GM12878 (cell line): ENCODE data around the gene GRM1. TPM values are rescaled to one million over a fixed set of nuclear protein-coding genes. Genes with fewer than 3 reads are reported as not detected.

ENCODE experiments used
- ATAC-seq: fragments of 200-7000 bp; cut with Tn5 transposase; 3 replicates; pipeline ENCODE4 v1.9.1; 2020; ENCODE audit warnings: mild to moderate bottlenecking, moderate library complexity
- BruUV-seq: library from RNA; stranded (reverse); fragments of 400-500 nt; replicated peaks from 2 replicates; lab custom pipeline; 2021; lab: Mats Ljungman, UMichigan
- CTCF ChIA-PET: fragments of 300-600 bp; sonication (Branson Sonifier 250); formaldehyde crosslinking; extraction: SDS; loops from one replicate; lab custom pipeline; 2021; ENCODE audit warnings: inconsistent platforms; lab: Yijun Ruan, JAX
- POLR2A ChIA-PET: fragments of 350-600 bp; formaldehyde crosslinking; extraction: SDS; loops from one replicate; lab custom pipeline; 2021; ENCODE audit warnings: inconsistent platforms; lab: Charles Lee
- RAD21 ChIA-PET: fragments of 300-600 bp; sonication (Branson Sonifier 250); formaldehyde crosslinking; loops from one replicate; lab custom pipeline; 2023; ENCODE audit warnings: antibody characterized with exemption; ENCODE audit not compliant: unreplicated experiment; lab: Charles Lee
- SMC1A ChIA-PET: fragments of 300-600 bp; sonication (Branson Sonifier 250); formaldehyde crosslinking; loops from one replicate; lab custom pipeline; 2023; ENCODE audit not compliant: unreplicated experiment, uncharacterized antibody; lab: Charles Lee
- DNase-seq: peaks from one replicate; pipeline ENCODE4 v3.0.0-alpha.2; 2011; ENCODE audit warnings: low read depth, low spot score
- FAIRE-seq: peaks from 3 replicates; lab custom pipeline; 2011; peaks lifted over from hg19 to GRCh38; lab: Jason Lieb, UNC
- H2AFZ ChIP-seq: 2 replicates; pipeline ENCODE4 v1.6.0; 2011; ENCODE audit warnings: low read depth, low read length, control low read depth; ENCODE audit not compliant: control insufficient read depth
- H3K27ac ChIP-seq: 2 replicates; pipeline ENCODE4 v1.5.1; 2011; ENCODE audit warnings: control low read depth; ENCODE audit not compliant: control insufficient read depth, insufficient read depth
- H3K27me3 ChIP-seq, 2 experiments: replicated peaks in 1 of 2; 2 replicates each; pipeline versions ENCODE4 v1.6.0 to v1.6.1; 2011; ENCODE audit warnings: low read length in 1 of 2; ENCODE audit not compliant: control insufficient read depth in 2 of 2, insufficient read depth in 2 of 2
- H3K36me3 ChIP-seq, 2 experiments: 2 replicates each; pipeline ENCODE4 v1.5.1; 2011; ENCODE audit warnings: low read length in 1 of 2; ENCODE audit not compliant: control insufficient read depth in 2 of 2, insufficient read depth in 2 of 2
- H3K4me1 ChIP-seq: 2 replicates; pipeline ENCODE4 v1.6.1; 2011; ENCODE audit warnings: mild to moderate bottlenecking, low read length, moderate library complexity, mixed read lengths; ENCODE audit not compliant: control insufficient read depth, insufficient read depth
- H3K4me2 ChIP-seq: 2 replicates; pipeline ENCODE4 v1.6.0; 2011; ENCODE audit warnings: control low read depth; ENCODE audit not compliant: control insufficient read depth, insufficient read depth
- H3K4me3 ChIP-seq: fragments of 200-600 bp; sonication (generic); 2 replicates; pipeline ENCODE4 v1.5.1; 2016
- H3K79me2 ChIP-seq: 2 replicates; pipeline ENCODE4 v1.6.0; 2011; ENCODE audit warnings: low read length; ENCODE audit not compliant: control insufficient read depth, insufficient read depth
- H3K9ac ChIP-seq: 2 replicates; pipeline ENCODE4 v1.8.0; 2011; ENCODE audit warnings: low read length, control low read depth, mixed read lengths; ENCODE audit not compliant: control insufficient read depth, insufficient read depth
- H3K9me3 ChIP-seq: replicated peaks from 3 replicates; pipeline ENCODE4 v1.5.1; 2011; ENCODE audit warnings: mild to moderate bottlenecking, low read length; ENCODE audit not compliant: control insufficient read depth, insufficient read depth
- H4K20me1 ChIP-seq: 2 replicates; pipeline ENCODE4 v1.6.0; 2011; ENCODE audit not compliant: control insufficient read depth, insufficient read depth
- BRCA1 ChIP-seq: IDR thresholded peaks from 2 replicates; pipeline ENCODE4 v1.6.1; 2011; ENCODE audit warnings: low read depth, low read length, improper control_type of control experiment
- CBX5 ChIP-seq: sonication (generic); IDR thresholded peaks from 2 replicates; pipeline ENCODE4 v1.6.1; 2016; ENCODE audit warnings: low read depth, moderate library complexity, mild to moderate bottlenecking, inconsistent platforms
- EGR1 ChIP-seq, 2 experiments: IDR thresholded peaks; 1 replicate in 1 of 2; 2 replicates in 1 of 2; pipeline ENCODE4 v1.6.1; 2011 to 2012; ENCODE audit warnings: low read depth in 2 of 2, low read length in 2 of 2, borderline replicate concordance in 1 of 2, mild to moderate bottlenecking in 1 of 2, moderate library complexity in 1 of 2
- MYC ChIP-seq: IDR thresholded peaks from 2 replicates; pipeline ENCODE4 v1.6.1; 2011; ENCODE audit warnings: mild to moderate bottlenecking, low read length, moderate library complexity, inconsistent platforms; ENCODE audit not compliant: insufficient read depth, insufficient replicate concordance, insufficient read length, severe bottlenecking
- NFYA ChIP-seq: IDR thresholded peaks from 2 replicates; pipeline ENCODE4 v1.6.1; 2011; ENCODE audit warnings: low read depth, mild to moderate bottlenecking, low read length, improper control_type of control experiment, borderline replicate concordance
- POLR2AphosphoS2 ChIP-seq: IDR thresholded peaks from 2 replicates; pipeline ENCODE4 v1.6.1; 2011; ENCODE audit warnings: low read depth, mild to moderate bottlenecking, low read length, improper control_type of control experiment, moderate library complexity
- RUNX3 ChIP-seq: IDR thresholded peaks from 2 replicates; pipeline ENCODE4 v1.6.1; 2012; ENCODE audit warnings: low read length, inconsistent platforms
- SMARCA5 ChIP-seq: fragments of 450-650 bp; IDR thresholded peaks from 2 replicates; pipeline ENCODE4 v1.6.1; 2017; ENCODE audit warnings: mild to moderate bottlenecking
- SP1 ChIP-seq: IDR thresholded peaks from one replicate; pipeline ENCODE4 v1.6.1; 2011; ENCODE audit warnings: low read depth, low read length
- SREBF2 ChIP-seq: IDR thresholded peaks from 2 replicates; pipeline ENCODE4 v1.6.1; 2012; ENCODE audit warnings: mild to moderate bottlenecking, low read length
- SUPT20H ChIP-seq: IDR thresholded peaks from 2 replicates; pipeline ENCODE4 v1.6.1; 2011; ENCODE audit warnings: low read depth, mild to moderate bottlenecking, low read length, moderate library complexity, borderline replicate concordance; ENCODE audit not compliant: control insufficient read depth
- SUZ12 ChIP-seq: fragments of 200-600 bp; sonication (generic); IDR thresholded peaks from one replicate; pipeline ENCODE4 v1.6.1; 2018; ENCODE audit warnings: antibody characterized with exemption, mild to moderate bottlenecking; ENCODE audit not compliant: unreplicated experiment
- TCF3 ChIP-seq: IDR thresholded peaks from 2 replicates; pipeline ENCODE4 v1.6.1; 2012; ENCODE audit warnings: low read depth, mild to moderate bottlenecking, low read length, borderline replicate concordance; ENCODE audit not compliant: insufficient read depth
- ZBTB33 ChIP-seq: fragments of 450-650 bp; IDR thresholded peaks from 2 replicates; pipeline ENCODE4 v1.6.1; 2017; ENCODE audit warnings: mild to moderate bottlenecking
- ZZZ3 ChIP-seq: IDR thresholded peaks from 2 replicates; pipeline ENCODE4 v1.6.1; 2011; ENCODE audit warnings: low read depth; ENCODE audit not compliant: control insufficient read depth, insufficient read length
- WGBS: methylation state at CpG from one replicate; pipeline ENCODE4 v1.1.6; 2016; ENCODE audit warnings: low lambda C conversion rate; ENCODE audit not compliant: insufficient replicate concordance, insufficient coverage; ENCODE audit errors: missing lambda C conversion rate; 5-methylcytosine and 5-hydroxymethylcytosine counted together
- in situ Hi-C: fragments of 300-500 bp; cut with MboI; formaldehyde crosslinking; loops from 9 replicates; pipeline ENCODE4 v1.14.3; 2018; ENCODE audit warnings: mixed read lengths
- intact Hi-C: fragments of 100-400 bp; cut with micrococcal nuclease; formaldehyde crosslinking; loops from one replicate; pipeline ENCODE4 v1.14.2; 2022; ENCODE audit not compliant: unreplicated experiment
- polyA plus RNA-seq, 11 experiments: library from polyadenylated mRNA; depleted of rRNA in 4 of 11; unstranded in 6 of 11; stranded (reverse) in 5 of 11; fragments of >200 nt; fragmentation: Nextera tagmentation in 4 of 11; fragmentation: Illumina TruSeq in 1 of 11; extraction: Ambion mirVana in 4 of 11; extraction: Trizol in 1 of 11; gene quantifications; 1 replicate in 1 of 11; 2 replicates in 10 of 11; pipeline versions ENCODE4 v1.2.1 to v1.2.3, GENCODE V29; 2011 to 2016; ENCODE audit warnings: inconsistent platforms in 2 of 11, missing spikeins in 2 of 11, low read depth in 1 of 11
- total RNA-seq, 4 experiments: library from RNA; depleted of rRNA in 3 of 4; stranded (reverse); fragments of >200 nt in 3 of 4; fragmentation: Illumina TruSeq in 1 of 4; extraction: Trizol in 1 of 4; gene quantifications; 2 replicates each; pipeline versions ENCODE4 v1.2.1 to v1.2.3, GENCODE V29; 2013 to 2021
- TF ChIP-seq, protein P1 (sequence below): IDR thresholded peaks from 2 replicates; pipeline ENCODE4 v1.6.1; 2012; ENCODE audit warnings: low read depth, low read length, improper control_type of control experiment

GRM1 gene
- total and polyA plus RNA-seq, 10 of the 15 experiments (the other 5 are each of a cell fraction or from before 2014, with no cell fraction given), result 0.04 TPM; not detected in 9

DNA sequence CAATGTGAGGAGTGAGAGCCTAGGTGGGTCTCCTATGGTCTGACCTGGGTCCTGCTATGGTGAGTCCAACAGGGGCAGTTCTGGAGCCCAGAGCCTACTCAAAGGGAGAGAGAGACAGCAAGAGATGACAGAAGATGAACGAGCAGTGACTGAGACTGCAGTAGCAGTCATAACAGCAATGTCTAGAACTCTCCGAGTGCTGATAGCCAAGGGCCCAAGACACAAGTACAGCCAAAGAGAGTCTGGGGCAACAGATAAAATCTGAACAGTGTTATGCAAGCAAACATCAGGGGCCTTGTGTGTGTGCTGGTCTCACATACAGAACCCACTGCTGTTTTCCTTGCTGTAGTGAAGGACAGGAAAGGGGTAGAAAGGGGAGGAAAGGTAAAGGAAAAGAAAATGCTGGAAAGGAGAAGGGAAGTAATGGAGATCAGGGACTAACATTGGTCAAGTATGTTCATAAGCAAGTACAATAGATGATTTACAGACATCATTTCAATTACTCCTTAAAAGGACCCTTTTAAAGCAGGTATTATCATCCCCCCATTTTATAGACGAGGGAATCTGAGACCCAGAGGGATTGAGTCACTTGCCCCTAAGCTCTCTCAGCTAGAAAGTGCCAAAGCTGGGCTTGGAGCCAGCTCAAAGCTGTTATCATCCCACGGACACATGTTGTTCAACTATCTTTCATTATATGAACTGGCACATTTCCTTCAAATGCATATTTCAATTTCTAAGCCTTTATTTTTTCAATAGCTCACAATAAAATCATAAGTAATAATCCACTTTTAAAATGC lies 332.5 kb downstream of the GRM1 start:
- CTCF ChIA-PET, result no interaction called here

More for the DNA sequence above, 332.5 kb downstream of the GRM1 start:
- Histone ChIP-seq H3K4me3 (no peak overlapping the region), H3K4me1 (peaks cover 11% of the 10 kb centered on the region), H3K9ac (no peak overlapping the region), H4K20me1 (no peaks in the 10 kb centered on the region), H3K27ac (no peak overlapping the region), H3K27me3 (no peaks in the 10 kb centered on the region), H3K9me3 (no peaks in the 10 kb centered on the region), H2AFZ (no peak overlapping the region), H3K4me2 (no peak overlapping the region), H3K36me3 (no peaks in the 10 kb centered on the region), H3K79me2 (no peaks in the 10 kb centered on the region)
- ATAC-seq (no peak), FAIRE-seq (no peak), DNase-seq (no peak)
- BruUV-seq, result no TSS peak
- no peak for TF ChIP-seq SUZ12
- no peak for TF ChIP-seq BRCA1
- no peak for TF ChIP-seq TCF3
- TF ChIP-seq SMARCA5, result no peak
- TF ChIP-seq RUNX3, result no peak
- TF ChIP-seq ZBTB33, result no peak
- no peak for TF ChIP-seq NFYA
- TF ChIP-seq EGR1 (IDR thresholded peaks at IDR 0.05; ENCODE audit: borderline replicate concordance in 1 of 2, low read depth in 2 of 2, low read length in 2 of 2), result no peak
- TF ChIP-seq, protein P1, sequence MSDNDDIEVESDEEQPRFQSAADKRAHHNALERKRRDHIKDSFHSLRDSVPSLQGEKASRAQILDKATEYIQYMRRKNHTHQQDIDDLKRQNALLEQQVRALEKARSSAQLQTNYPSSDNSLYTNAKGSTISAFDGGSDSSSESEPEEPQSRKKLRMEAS, result no peak
- TF ChIP-seq CBX5, result no peak
- no peak for TF ChIP-seq SP1
- TF ChIP-seq SREBF2, result no peak
- TF ChIP-seq MYC, result no peak
- no peak for TF ChIP-seq ZZZ3
- TF ChIP-seq SUPT20H, result no peak
- TF ChIP-seq POLR2AphosphoS2, result no peak
- ChIA-PET RAD21 (no interaction called here), SMC1A (no interaction called here), POLR2A (no interaction called here)
- in situ Hi-C loops (no loop called here), intact Hi-C loops (no loop called here)
- WGBS, result 11% methylated on average over 4 of the region's 4 CpGs
